K562 (cell line): ENCODE data around the gene HOXA9. TPM values are rescaled to one million over a fixed set of nuclear protein-coding genes. Genes with fewer than 3 reads are reported as not detected.

Experiments
- ATAC-seq: fragments of 200-7000 bp; cut with Tn5 transposase; 3 replicates; pipeline ENCODE4 v1.9.1; 2020; ENCODE audit warnings: moderate library complexity
- BruUV-seq: library from RNA; stranded (reverse); fragments of 400-500 nt; replicated peaks from 2 replicates; lab custom pipeline; 2021; lab: Mats Ljungman, UMichigan
- CTCF ChIA-PET: fragments of 300-600 bp; formaldehyde crosslinking; extraction: SDS; loops from one replicate; lab custom pipeline; 2021; ENCODE audit warnings: low intra/inter-chr PET ratio; lab: Yijun Ruan, JAX
- POLR2A ChIA-PET: fragments of 300-600, 350-650 bp; sonication (Branson Sonifier 250); formaldehyde crosslinking; extraction: SDS; loops from one replicate; lab custom pipeline; 2021; ENCODE audit warnings: antibody characterized with exemption, inconsistent platforms; lab: Yijun Ruan, JAX
- DNase-seq, 4 experiments: peaks; one replicate each; pipeline versions ENCODE4 v3.0.0 to v3.0.0-alpha.2; 2011 to 2018; ENCODE audit warnings: low spot score in 3 of 4, mixed read lengths in 3 of 4; ENCODE audit errors: extremely low read depth in 1 of 4
- FAIRE-seq: peaks from 2 replicates; lab custom pipeline; 2011; peaks lifted over from hg19 to GRCh38; lab: Jason Lieb, UNC
- H2AFZ ChIP-seq: 2 replicates; pipeline ENCODE4 v1.6.0; 2011; ENCODE audit warnings: low read depth, low read length, control low read depth, inconsistent platforms
- H3K27ac ChIP-seq: fragments of 200-600 bp; 3 replicates; pipeline ENCODE4 v1.8.0; 2011; ENCODE audit warnings: low read depth, mild to moderate bottlenecking, control low read depth, inconsistent platforms, low read length, moderate library complexity, mixed read lengths; ENCODE audit errors: extremely low read depth
- H3K27me3 ChIP-seq, 2 experiments: fragments of 300-600 bp in 1 of 2; 2 replicates in 1 of 2; 3 replicates in 1 of 2; pipeline versions ENCODE4 v1.6.0 to v1.8.0; 2011; ENCODE audit warnings: inconsistent platforms in 2 of 2, low read length in 2 of 2, mild to moderate bottlenecking in 1 of 2, mixed read lengths in 1 of 2, moderate library complexity in 1 of 2; ENCODE audit not compliant: control insufficient read depth in 2 of 2, insufficient read depth in 2 of 2
- H3K36me3 ChIP-seq: fragments of 300-600 bp; 3 replicates; pipeline ENCODE4 v1.8.0; 2011; ENCODE audit warnings: mild to moderate bottlenecking, low read length, inconsistent platforms; ENCODE audit not compliant: control insufficient read depth, insufficient read depth
- H3K4me1 ChIP-seq, 2 experiments: fragments of 200-600 bp in 1 of 2; replicated peaks in 1 of 2; 2 replicates in 1 of 2; 3 replicates in 1 of 2; pipeline versions ENCODE4 v1.5.1 to v1.8.0; 2011; ENCODE audit warnings: inconsistent platforms in 2 of 2, low read length in 2 of 2, mild to moderate bottlenecking in 1 of 2, mixed read lengths in 1 of 2, moderate library complexity in 1 of 2; ENCODE audit not compliant: control insufficient read depth in 2 of 2, insufficient read depth in 2 of 2
- H3K4me2 ChIP-seq: 2 replicates; pipeline ENCODE4 v1.6.1; 2011; ENCODE audit warnings: low read length, control low read depth, inconsistent platforms, mixed read lengths; ENCODE audit not compliant: insufficient read depth
- H3K4me3 ChIP-seq: fragments of 200-600 bp; sonication (generic), shearing (Covaris generic); 2 replicates; pipeline ENCODE4 v1.5.1; 2016; ENCODE audit warnings: control low read depth, inconsistent platforms
- H3K79me2 ChIP-seq: fragments of 200-600 bp; 3 replicates; pipeline ENCODE4 v1.8.0; 2011; ENCODE audit warnings: low read length, inconsistent platforms; ENCODE audit not compliant: control insufficient read depth, insufficient read depth
- H3K9ac ChIP-seq, 2 experiments: 2 replicates each; pipeline versions ENCODE4 v1.6.0 to v1.6.1; 2011; ENCODE audit warnings: low read depth in 2 of 2, low read length in 2 of 2, control low read depth in 1 of 2, inconsistent platforms in 1 of 2, mild to moderate bottlenecking in 1 of 2, mixed read lengths in 1 of 2; ENCODE audit not compliant: insufficient read depth in 1 of 2
- H3K9me1 ChIP-seq: one replicate; pipeline ENCODE4 v1.6.0; 2011; ENCODE audit warnings: inconsistent platforms, mild to moderate bottlenecking, low read length, moderate library complexity; ENCODE audit not compliant: control insufficient read depth, insufficient read depth
- H3K9me3 ChIP-seq: replicated peaks from 2 replicates; pipeline ENCODE4 v1.5.1; 2011; ENCODE audit warnings: low read depth, low read length, inconsistent platforms; ENCODE audit not compliant: control insufficient read depth, insufficient read depth
- H4K20me1 ChIP-seq: replicated peaks from 2 replicates; pipeline ENCODE4 v1.6.1; 2011; ENCODE audit warnings: low read length, inconsistent platforms, mixed read lengths; ENCODE audit not compliant: control insufficient read depth, insufficient read depth
- CBX1 ChIP-seq: sonication (generic); IDR thresholded peaks from 2 replicates; pipeline ENCODE4 v1.6.1; 2016; ENCODE audit warnings: antibody characterized with exemption, low read depth, mild to moderate bottlenecking
- EGR1 ChIP-seq: fragments of 450-650 bp; conservative IDR thresholded peaks from 2 replicates; pipeline ENCODE4 v1.6.1; 2017; ENCODE audit warnings: mild to moderate bottlenecking
- GATAD2B ChIP-seq: fragments of 450-650 bp; IDR thresholded peaks from 2 replicates; pipeline ENCODE4 v1.6.1; 2017; ENCODE audit warnings: mild to moderate bottlenecking, borderline replicate concordance
- ILK ChIP-seq: fragments of 450-650 bp; IDR thresholded peaks from 2 replicates; pipeline ENCODE4 v1.6.1; 2016; ENCODE audit warnings: missing genetic modification characterization, low read depth, mild to moderate bottlenecking, missing compliant biosample characterization, moderate library complexity, borderline replicate concordance
- JUND ChIP-seq, 2 experiments: IDR thresholded peaks; 2 replicates in 1 of 2; 3 replicates in 1 of 2; pipeline ENCODE4 v1.6.1; 2011; ENCODE audit warnings: borderline replicate concordance in 2 of 2, low read depth in 2 of 2, low read length in 2 of 2, improper control_type of control experiment in 1 of 2, missing biosample characterization in 1 of 2, missing genetic modification characterization in 1 of 2, missing genetic modification reagents in 1 of 2
- NFXL1 ChIP-seq: fragments of 450-650 bp; formaldehyde crosslinking; IDR thresholded peaks from 2 replicates; pipeline ENCODE4 v1.4.0; 2021; ENCODE audit warnings: mild to moderate bottlenecking
- WGBS: fragments of 100-300 bp; shearing (Covaris generic); methylation state at CpG from one replicate; pipeline ENCODE4 v1.1.6; 2016; ENCODE audit warnings: low coverage, mixed read lengths; ENCODE audit not compliant: insufficient coverage; ENCODE audit errors: missing lambda C conversion rate; 5-methylcytosine and 5-hydroxymethylcytosine counted together
- in situ Hi-C: fragments of 300-500 bp; cut with MboI; formaldehyde crosslinking; loops from 4 replicates; pipeline ENCODE4 v1.15.0; 2018; ENCODE audit warnings: inconsistent platforms, mixed read lengths
- intact Hi-C: fragments of 100-400 bp; cut with micrococcal nuclease; formaldehyde crosslinking; loops from 2 replicates; pipeline ENCODE4 v1.14.2; 2022
- polyA plus RNA-seq, 8 experiments: library from polyadenylated mRNA; depleted of rRNA in 4 of 8; stranded (reverse) in 5 of 8; unstranded in 3 of 8; fragments of >200 nt; fragmentation: Nextera tagmentation in 2 of 8; fragmentation: Illumina TruSeq in 1 of 8; extraction: Ambion mirVana in 2 of 8; extraction: Trizol in 1 of 8; gene quantifications; 2 replicates each; pipeline versions ENCODE4 v1.2.1 to v1.2.3, GENCODE V29; 2011 to 2014; ENCODE audit warnings: inconsistent platforms in 1 of 8, missing spikeins in 1 of 8
- total RNA-seq, 7 experiments: library from RNA; depleted of rRNA in 6 of 7; stranded (reverse); fragments of >200 nt in 6 of 7; fragmentation: Illumina TruSeq in 2 of 7; extraction: Trizol in 2 of 7; gene quantifications; 2 replicates each; pipeline versions ENCODE4 v1.2.1 to v1.2.3, GENCODE V29; 2011 to 2021; ENCODE audit warnings: low replicate concordance in 1 of 7
- TF ChIP-seq, protein P1 (sequence below): fragments of 450-650 bp; formaldehyde crosslinking; IDR thresholded peaks from 2 replicates; pipeline ENCODE4 v1.4.0; 2022; ENCODE audit warnings: missing genetic modification characterization
- TF ChIP-seq, protein P2 (sequence below), 2 experiments: fragments of 450-650 bp; IDR thresholded peaks; 2 replicates each; pipeline ENCODE4 v1.6.1; 2016
- TF ChIP-seq, protein P3 (sequence below), 2 experiments: IDR thresholded peaks; 2 replicates each; pipeline ENCODE4 v1.6.1; 2011; ENCODE audit warnings: borderline replicate concordance in 1 of 2, control low read depth in 1 of 2, low read depth in 1 of 2, low read length in 1 of 2, mild to moderate bottlenecking in 1 of 2, mixed read lengths in 1 of 2, moderate library complexity in 1 of 2; ENCODE audit not compliant: insufficient read depth in 1 of 2, insufficient read length in 1 of 2, poor library complexity in 1 of 2, severe bottlenecking in 1 of 2; ENCODE audit errors: extremely low read depth in 1 of 2
- TF ChIP-seq, protein P4 (sequence below): IDR thresholded peaks from 2 replicates; pipeline ENCODE4 v1.6.1; 2014; ENCODE audit warnings: antibody characterized with exemption
- TF ChIP-seq, protein P5 (sequence below), 2 experiments: IDR thresholded peaks; 2 replicates each; pipeline ENCODE4 v1.6.1; 2012; ENCODE audit warnings: improper control_type of control experiment in 2 of 2, low read depth in 2 of 2, low read length in 2 of 2, borderline replicate concordance in 1 of 2

Gene HOXA9
- total and polyA plus RNA-seq, 9 of the 15 experiments (the other 6 are each of a cell fraction or from before 2014, with no cell fraction given) = not detected

DNA sequence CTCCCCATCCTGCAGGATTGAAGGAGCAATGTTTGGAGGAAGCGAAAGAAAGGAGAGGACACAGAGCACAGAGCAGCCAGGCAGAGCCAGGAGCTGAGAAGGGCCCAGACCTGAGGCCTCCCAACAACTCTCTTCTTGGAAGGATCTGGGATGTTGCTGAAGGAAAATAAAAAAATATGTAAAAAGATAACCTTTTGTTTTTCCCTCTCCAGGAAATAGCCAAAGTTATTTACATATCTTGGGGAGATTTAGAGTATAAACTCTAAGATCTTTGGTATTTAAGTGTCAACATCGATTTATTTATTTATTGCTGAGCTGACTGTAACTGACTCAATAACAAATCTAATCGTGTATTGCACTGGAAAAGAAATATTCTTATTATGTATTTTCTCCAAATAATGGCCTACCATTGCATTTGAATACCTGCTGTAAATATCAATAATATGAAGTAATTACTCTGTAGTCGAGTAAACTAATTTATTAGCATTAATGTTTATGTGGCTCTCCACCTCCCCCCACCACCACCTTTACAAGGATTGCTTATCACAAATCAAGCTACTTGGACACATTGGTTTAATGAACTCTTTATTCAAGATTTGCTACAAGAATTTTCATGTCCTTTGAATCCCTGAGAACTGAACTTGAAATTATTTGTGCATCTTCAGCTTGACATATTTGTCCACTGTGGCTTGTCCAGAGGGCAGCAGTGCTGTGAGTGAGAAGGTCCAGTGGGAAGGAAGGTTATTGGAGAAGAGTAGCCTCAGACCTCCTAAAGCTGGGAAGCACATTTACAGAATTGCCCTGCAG, 21.5 kb upstream of the HOXA9 start:
- Histone ChIP-seq H3K9ac (no peak overlapping the region), H2AFZ (no peak overlapping the region), H3K36me3 (no peaks in the 10 kb centered on the region), H3K4me1 (peaks cover 0 to 23% of the 10 kb centered on the region in 2 experiments; a peak in 2 of 5 replicates), H3K4me2 (no peak overlapping the region), H3K79me2 (no peaks in the 10 kb centered on the region), H3K9me3 (no peaks in the 10 kb centered on the region), H3K9me1 (no peaks in the 10 kb centered on the region), H3K27ac (no peak overlapping the region), H3K4me3 (no peak overlapping the region), H3K27me3 (peaks cover 56 to 82% of the 10 kb centered on the region in 2 experiments), H4K20me1 (no peaks in the 10 kb centered on the region)
- intact Hi-C loops = no loop called here
- in situ Hi-C loops = no loop called here
- no peak for FAIRE-seq
- ATAC-seq = no peak
- ChIA-PET POLR2A (interaction anchor here (2.4 kb wide), 1 partner anchor 9 kb away, joined by 6 read pairs; no protein-coding TSS in a partner anchor), CTCF (no interaction called here)
- no peak for DNase-seq
- BruUV-seq = no TSS peak
- WGBS = 0% methylated on average over 4 of the region's 4 CpGs
- TF ChIP-seq CBX1 = no peak
- TF ChIP-seq NFXL1 (CRISPR knock-in tag) = no peak
- no peak for TF ChIP-seq GATAD2B
- TF ChIP-seq JUND (IDR thresholded peaks at IDR 0.05; ENCODE audit: borderline replicate concordance, low read depth, low read length) = no peak
- TF ChIP-seq JUND (tag; IDR thresholded peaks at IDR 0.05; ENCODE audit: borderline replicate concordance, low read depth, low read length) = no peak
- TF ChIP-seq, protein P1, sequence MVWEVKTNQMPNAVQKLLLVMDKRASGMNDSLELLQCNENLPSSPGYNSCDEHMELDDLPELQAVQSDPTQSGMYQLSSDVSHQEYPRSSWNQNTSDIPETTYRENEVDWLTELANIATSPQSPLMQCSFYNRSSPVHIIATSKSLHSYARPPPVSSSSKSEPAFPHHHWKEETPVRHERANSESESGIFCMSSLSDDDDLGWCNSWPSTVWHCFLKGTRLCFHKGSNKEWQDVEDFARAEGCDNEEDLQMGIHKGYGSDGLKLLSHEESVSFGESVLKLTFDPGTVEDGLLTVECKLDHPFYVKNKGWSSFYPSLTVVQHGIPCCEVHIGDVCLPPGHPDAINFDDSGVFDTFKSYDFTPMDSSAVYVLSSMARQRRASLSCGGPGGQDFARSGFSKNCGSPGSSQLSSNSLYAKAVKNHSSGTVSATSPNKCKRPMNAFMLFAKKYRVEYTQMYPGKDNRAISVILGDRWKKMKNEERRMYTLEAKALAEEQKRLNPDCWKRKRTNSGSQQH = no peak
- no peak for TF ChIP-seq ILK (tag)
- TF ChIP-seq, protein P2, sequence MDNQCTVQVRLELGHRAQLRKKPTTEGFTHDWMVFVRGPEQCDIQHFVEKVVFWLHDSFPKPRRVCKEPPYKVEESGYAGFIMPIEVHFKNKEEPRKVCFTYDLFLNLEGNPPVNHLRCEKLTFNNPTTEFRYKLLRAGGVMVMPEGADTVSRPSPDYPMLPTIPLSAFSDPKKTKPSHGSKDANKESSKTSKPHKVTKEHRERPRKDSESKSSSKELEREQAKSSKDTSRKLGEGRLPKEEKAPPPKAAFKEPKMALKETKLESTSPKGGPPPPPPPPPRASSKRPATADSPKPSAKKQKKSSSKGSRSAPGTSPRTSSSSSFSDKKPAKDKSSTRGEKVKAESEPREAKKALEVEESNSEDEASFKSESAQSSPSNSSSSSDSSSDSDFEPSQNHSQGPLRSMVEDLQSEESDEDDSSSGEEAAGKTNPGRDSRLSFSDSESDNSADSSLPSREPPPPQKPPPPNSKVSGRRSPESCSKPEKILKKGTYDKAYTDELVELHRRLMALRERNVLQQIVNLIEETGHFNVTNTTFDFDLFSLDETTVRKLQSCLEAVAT (IDR thresholded peaks at IDR 0.05) = no peak
- TF ChIP-seq EGR1 = no peak
- TF ChIP-seq, protein P3, sequence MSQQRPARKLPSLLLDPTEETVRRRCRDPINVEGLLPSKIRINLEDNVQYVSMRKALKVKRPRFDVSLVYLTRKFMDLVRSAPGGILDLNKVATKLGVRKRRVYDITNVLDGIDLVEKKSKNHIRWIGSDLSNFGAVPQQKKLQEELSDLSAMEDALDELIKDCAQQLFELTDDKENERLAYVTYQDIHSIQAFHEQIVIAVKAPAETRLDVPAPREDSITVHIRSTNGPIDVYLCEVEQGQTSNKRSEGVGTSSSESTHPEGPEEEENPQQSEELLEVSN (IDR thresholded peaks at IDR 0.05; ENCODE audit: borderline replicate concordance in 1 of 2, extremely low read depth in 1 of 2, insufficient read depth in 1 of 2, insufficient read length in 1 of 2, low read depth in 1 of 2, low read length in 1 of 2, poor library complexity in 1 of 2, severe bottlenecking in 1 of 2) = no peak
- TF ChIP-seq, protein P4, sequence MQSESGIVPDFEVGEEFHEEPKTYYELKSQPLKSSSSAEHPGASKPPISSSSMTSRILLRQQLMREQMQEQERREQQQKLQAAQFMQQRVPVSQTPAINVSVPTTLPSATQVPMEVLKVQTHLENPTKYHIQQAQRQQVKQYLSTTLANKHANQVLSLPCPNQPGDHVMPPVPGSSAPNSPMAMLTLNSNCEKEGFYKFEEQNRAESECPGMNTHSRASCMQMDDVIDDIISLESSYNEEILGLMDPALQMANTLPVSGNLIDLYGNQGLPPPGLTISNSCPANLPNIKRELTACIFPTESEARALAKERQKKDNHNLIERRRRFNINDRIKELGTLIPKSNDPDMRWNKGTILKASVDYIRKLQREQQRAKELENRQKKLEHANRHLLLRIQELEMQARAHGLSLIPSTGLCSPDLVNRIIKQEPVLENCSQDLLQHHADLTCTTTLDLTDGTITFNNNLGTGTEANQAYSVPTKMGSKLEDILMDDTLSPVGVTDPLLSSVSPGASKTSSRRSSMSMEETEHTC = no peak
- TF ChIP-seq, protein P5, sequence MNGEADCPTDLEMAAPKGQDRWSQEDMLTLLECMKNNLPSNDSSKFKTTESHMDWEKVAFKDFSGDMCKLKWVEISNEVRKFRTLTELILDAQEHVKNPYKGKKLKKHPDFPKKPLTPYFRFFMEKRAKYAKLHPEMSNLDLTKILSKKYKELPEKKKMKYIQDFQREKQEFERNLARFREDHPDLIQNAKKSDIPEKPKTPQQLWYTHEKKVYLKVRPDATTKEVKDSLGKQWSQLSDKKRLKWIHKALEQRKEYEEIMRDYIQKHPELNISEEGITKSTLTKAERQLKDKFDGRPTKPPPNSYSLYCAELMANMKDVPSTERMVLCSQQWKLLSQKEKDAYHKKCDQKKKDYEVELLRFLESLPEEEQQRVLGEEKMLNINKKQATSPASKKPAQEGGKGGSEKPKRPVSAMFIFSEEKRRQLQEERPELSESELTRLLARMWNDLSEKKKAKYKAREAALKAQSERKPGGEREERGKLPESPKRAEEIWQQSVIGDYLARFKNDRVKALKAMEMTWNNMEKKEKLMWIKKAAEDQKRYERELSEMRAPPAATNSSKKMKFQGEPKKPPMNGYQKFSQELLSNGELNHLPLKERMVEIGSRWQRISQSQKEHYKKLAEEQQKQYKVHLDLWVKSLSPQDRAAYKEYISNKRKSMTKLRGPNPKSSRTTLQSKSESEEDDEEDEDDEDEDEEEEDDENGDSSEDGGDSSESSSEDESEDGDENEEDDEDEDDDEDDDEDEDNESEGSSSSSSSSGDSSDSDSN (IDR thresholded peaks at IDR 0.05; ENCODE audit: borderline replicate concordance in 1 of 2, low read depth in 2 of 2, low read length in 2 of 2) = no peak
